ENCODE data around the gene VCAN.

GRCh38 chr5:83562791-83563557, 91.4 kb downstream of the VCAN start:
- TF ChIP-seq CTCF (IDR thresholded peaks at IDR 0.05) (no peak), EZH2 (IDR thresholded peaks at IDR 0.05; ENCODE audit: borderline replicate concordance, insufficient read depth, low read depth, low read length, poor library complexity, severe bottlenecking) (no peak)

All from B cell (primary cell).